Loucy (cell line): ENCODE data around the gene MST1.

Source experiments
- CTCF ChIP-seq: fragments of 200-600 bp; sonication (generic); conservative IDR thresholded peaks from 2 replicates; pipeline ENCODE4 v1.5.1; 2014; ENCODE audit warnings: mild to moderate bottlenecking, antibody characterized with exemption, low read length
- EZH2phosphoT487 ChIP-seq: fragments of 200-600 bp; IDR thresholded peaks from 2 replicates; pipeline ENCODE4 v1.6.1; 2018; ENCODE audit warnings: antibody characterized with exemption, mild to moderate bottlenecking, moderate library complexity, borderline replicate concordance

DNA sequence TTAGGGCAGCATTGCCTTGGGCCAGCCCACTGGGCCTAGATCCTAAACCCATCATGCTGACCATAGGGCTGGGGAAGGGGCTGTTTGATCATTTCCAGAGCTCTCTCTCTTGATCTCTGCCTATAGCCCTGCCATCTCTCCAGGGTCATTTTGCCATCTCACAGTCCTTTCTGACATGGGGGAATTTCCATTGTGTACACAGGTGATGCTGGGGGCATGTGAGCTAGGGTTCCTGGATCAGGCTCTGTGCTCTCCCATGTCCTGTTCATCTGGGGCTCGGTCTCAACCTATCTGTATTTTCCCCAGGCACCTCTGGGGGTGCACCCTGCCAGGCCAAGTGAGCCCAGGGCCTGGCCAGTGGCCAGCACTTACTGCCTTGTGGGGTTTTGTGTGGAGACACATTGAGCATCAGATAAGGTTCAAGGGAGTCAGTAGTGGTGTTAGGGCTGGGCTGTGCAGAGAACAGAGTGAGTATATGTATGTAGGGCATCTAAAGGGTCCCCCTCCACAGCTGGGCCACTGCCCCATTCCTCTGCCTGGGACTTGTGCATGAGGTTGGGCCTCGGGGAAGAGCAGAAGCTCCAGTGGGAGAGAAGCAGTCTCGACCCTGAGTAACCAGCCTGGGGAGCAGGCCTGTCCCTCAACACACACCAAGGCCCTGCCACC, 40.8 kb downstream of the MST1 start:
- no peak for TF ChIP-seq CTCF
- TF ChIP-seq EZH2phosphoT487, result no peak
